Right lobe of liver (tissue), 6 donors: ENCODE data around the gene H6PD. TPM values are rescaled to one million over a fixed set of nuclear protein-coding genes. Genes with fewer than 3 reads are reported as not detected.

ENCODE experiments used
- ATAC-seq, 4 donors: fragments of 200-7000 bp; cut with Tn5 transposase; one replicate each; pipeline ENCODE4 v1.9.1; 2020; ENCODE audit warnings: mild to moderate bottlenecking in 4 of 4, moderate library complexity in 4 of 4
- DNase-seq, 3 donors: peaks; one replicate each; pipeline ENCODE4 v3.0.0-alpha.2; 2020
- H3K27ac ChIP-seq, 3 donors: fragments of 200-600 bp; one replicate each; pipeline ENCODE4 v1.8.0; 2022
- H3K27me3 ChIP-seq, 2 donors: fragments of 200-600 bp; one replicate each; pipeline ENCODE4 v1.8.0; 2022
- H3K36me3 ChIP-seq, 4 donors: fragments of 200-600 bp; sonication (generic) in 1 of 4; one replicate each; pipeline versions ENCODE4 v1.5.1 to v1.8.0; 2017 to 2022; ENCODE audit warnings: control low read depth in 1 of 4
- H3K4me1 ChIP-seq, 4 donors: fragments of 200-600 bp; sonication (generic) in 1 of 4; one replicate each; pipeline versions ENCODE4 v1.5.1 to v1.8.0; 2017 to 2022; ENCODE audit warnings: control low read depth in 1 of 4
- H3K4me3 ChIP-seq, 3 donors: fragments of 200-600 bp; one replicate each; pipeline ENCODE4 v1.8.0; 2022
- H3K9me3 ChIP-seq, 4 donors: fragments of 200-600 bp; sonication (generic) in 1 of 4; one replicate each; pipeline versions ENCODE4 v1.5.1 to v1.8.0; 2017 to 2022; ENCODE audit warnings: control low read depth in 1 of 4
- CTCF ChIP-seq, 4 donors: fragments of 200-600 bp in 3 of 4; fragments of 450-650 bp in 1 of 4; IDR thresholded peaks; one replicate each; pipeline versions ENCODE4 v1.5.1 to v1.8.0; 2016 to 2022; ENCODE audit warnings: antibody characterized with exemption in 4 of 4, mild to moderate bottlenecking in 2 of 4
- POLR2A ChIP-seq: fragments of 450-650 bp; IDR thresholded peaks from one replicate; pipeline ENCODE4 v1.6.1; 2017; ENCODE audit warnings: antibody characterized with exemption, mild to moderate bottlenecking
- WGBS: methylation state at CpG from one replicate; pipeline ENCODE4 v1.1.6; 2018; ENCODE audit warnings: low coverage, low lambda C conversion rate; ENCODE audit not compliant: insufficient coverage; ENCODE audit errors: missing lambda C conversion rate; 5-methylcytosine and 5-hydroxymethylcytosine counted together
- intact Hi-C, 2 donors: fragments of 100-400 bp; cut with DNase I; formaldehyde crosslinking; loops; one replicate each; pipeline versions ENCODE4 v1.11.2 to v1.14.1; 2022
- total RNA-seq, 6 experiments: library from RNA; depleted of rRNA in 2 of 6; stranded (reverse); fragments of >200 nt in 2 of 6; fragmentation: NEBNext Ultra II Directional in 3 of 6; extraction: Animal tissue kit (Norgen Biotek cat#: 25700) in 3 of 6; gene quantifications; one replicate each; pipeline versions ENCODE4 v1.1.0 to v1.2.4, GENCODE V29; 2016 to 2023
- donor health status: DM: no; HTN: yes; CAD: no.
- donor health status: DM: no; HTN: no; CAD: no.
- donor health status: DM: no; HTN: no; CAD: no.
- donor health status: DM: no; HTN: yes; CAD: no.
- donor health status: DM: no; HTN: yes; CAD: no.

The H6PD gene
- total RNA-seq, 6 experiments from 2014 or later, result 102 to 158 (median 120) TPM

- 75% methylated on average over 10 of the region's 13 CpGs for WGBS
- intact Hi-C loops, result no loop called here
- no peaks in the 10 kb centered on the region for H3K9me3 ChIP-seq
- no peaks in the 10 kb centered on the region for H3K27me3 ChIP-seq
- DNase-seq, result no peak
- H3K27ac ChIP-seq, result no peak overlapping the region
- TF ChIP-seq CTCF (IDR thresholded peaks at IDR 0.05) (no peak), POLR2A (no peak)
- H3K4me1 ChIP-seq, result no peaks in the 10 kb centered on the region
- no peak overlapping the region for H3K4me3 ChIP-seq
- H3K36me3 ChIP-seq, result no peaks in the 10 kb centered on the region
- peak in 2 of 4 donors; percentile 58 to 71 for ATAC-seq
These were observed 23.2 kb upstream of the H6PD start for GRCh38 chr1:9211291-9211811.

GRCh38 chr1:9212735-9213134 is 21.8 kb upstream of the H6PD start:
- no peak for DNase-seq
- Histone ChIP-seq H3K4me3 (no peak overlapping the region), H3K9me3 (no peaks in the 10 kb centered on the region), H3K27me3 (no peaks in the 10 kb centered on the region), H3K36me3 (no peaks in the 10 kb centered on the region), H3K27ac (no peak overlapping the region), H3K4me1 (no peaks in the 10 kb centered on the region)
- intact Hi-C loops, result no loop called here
- no peak for ATAC-seq
- WGBS, result 65% methylated on average over 3 of the region's 3 CpGs
- TF ChIP-seq POLR2A, result no peak
- TF ChIP-seq CTCF (IDR thresholded peaks at IDR 0.05), result no peak

GRCh38 chr1:9213956-9214355 is 20.6 kb upstream of the H6PD start:
- no peak for DNase-seq
- Histone ChIP-seq H3K27ac (no peak overlapping the region), H3K9me3 (no peaks in the 10 kb centered on the region), H3K4me1 (no peaks in the 10 kb centered on the region), H3K36me3 (no peaks in the 10 kb centered on the region), H3K27me3 (no peaks in the 10 kb centered on the region), H3K4me3 (no peak overlapping the region)
- no peak for ATAC-seq
- 83% methylated on average over 10 of the region's 10 CpGs for WGBS
- TF ChIP-seq CTCF (IDR thresholded peaks at IDR 0.05), result no peak
- TF ChIP-seq POLR2A, result no peak
- intact Hi-C loops, result no loop called here

GRCh38 chr1:9218917-9219316 is 15.7 kb upstream of the H6PD start:
- Histone ChIP-seq H3K27ac (no peak overlapping the region), H3K9me3 (no peaks in the 10 kb centered on the region), H3K4me3 (no peak overlapping the region), H3K4me1 (no peaks in the 10 kb centered on the region), H3K36me3 (no peaks in the 10 kb centered on the region), H3K27me3 (no peaks in the 10 kb centered on the region)
- ATAC-seq, result no peak
- WGBS, result 68% methylated on average over 5 of the region's 5 CpGs
- no peak for DNase-seq
- intact Hi-C loops, result no loop called here
- no peak for TF ChIP-seq POLR2A
- TF ChIP-seq CTCF (IDR thresholded peaks at IDR 0.05), result no peak
